DMS53 treated with DMSO at 0.1 percent for 48 hours (cell line): ENCODE data around the gene ACOXL.
A peak's percentile ranks its signal among the peaks of the same experiment; 100 is the strongest.

Source experiments
- DNase-seq: peaks from one replicate; lab custom pipeline; 2025; ENCODE audit not compliant: unreplicated experiment; lab: John Stamatoyannopoulos, UW

The ACOXL gene

DNA sequence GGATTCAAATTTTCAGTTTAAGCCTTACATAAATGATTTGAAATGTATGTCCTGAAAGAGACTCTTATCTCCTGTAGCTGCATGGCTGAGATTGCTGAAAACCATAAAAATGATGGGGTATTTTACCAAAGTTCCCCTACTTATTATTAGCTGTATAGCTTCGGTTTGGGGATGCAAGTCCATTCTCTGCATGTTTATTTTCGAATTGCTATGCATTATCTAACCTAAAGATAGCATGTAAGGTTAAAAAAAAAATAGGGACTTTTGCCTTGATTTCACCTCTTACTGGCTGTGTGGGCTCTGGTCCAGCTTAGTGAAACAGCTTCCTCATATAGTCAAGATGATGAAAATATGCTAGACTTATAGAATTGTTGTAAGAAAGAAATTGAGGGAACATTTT is 14.0 kb upstream of the ACOXL start:
- no peak for DNase-seq

- no peak for DNase-seq
Measured at GRCh38 chr2:110718990-110719389, 13.4 kb upstream of the ACOXL start.

DNA sequence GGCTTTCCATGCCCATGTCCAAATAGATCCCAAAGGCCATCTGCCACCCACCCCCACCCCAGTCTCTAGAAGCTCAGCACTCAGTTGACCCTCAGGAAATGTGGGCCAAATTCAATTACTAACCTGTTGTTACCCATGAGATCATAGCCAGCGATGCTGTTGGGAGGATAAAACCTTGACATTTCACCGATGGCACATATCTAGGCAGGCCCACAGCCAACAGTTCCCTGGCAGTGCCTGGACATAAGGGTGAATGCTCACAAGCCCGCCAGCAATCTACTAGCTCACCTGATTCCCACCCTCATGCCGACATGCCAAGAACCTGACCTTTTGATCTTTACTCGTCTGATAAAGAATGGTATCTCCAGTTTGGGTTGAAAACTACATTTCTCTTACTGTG is 11.8 kb upstream of the ACOXL start:
- no peak for DNase-seq

- DNase-seq: no peak
Measured at GRCh38 chr2:110724820-110725219, 7.6 kb upstream of the ACOXL start.

DNA sequence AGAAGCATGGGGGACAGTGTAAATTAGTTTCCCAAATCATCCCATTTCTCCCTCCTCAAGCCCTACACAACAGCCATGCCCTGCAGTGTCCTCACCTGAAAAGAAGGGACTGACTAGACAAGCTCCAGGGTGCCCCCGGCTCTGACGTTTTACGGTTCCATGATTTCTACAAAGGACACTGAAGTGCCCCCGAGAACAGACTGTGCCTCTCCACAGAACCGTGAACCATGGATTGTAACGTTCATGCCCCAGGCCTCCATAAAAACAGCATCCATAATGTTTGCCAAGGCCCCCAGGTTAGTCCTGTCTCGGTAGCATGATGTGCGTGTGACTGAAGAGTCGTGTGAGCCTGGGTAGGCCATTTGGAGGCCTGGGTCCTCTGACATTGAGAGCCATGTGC is 7.0 kb upstream of the ACOXL start:
- no peak for DNase-seq

DNA sequence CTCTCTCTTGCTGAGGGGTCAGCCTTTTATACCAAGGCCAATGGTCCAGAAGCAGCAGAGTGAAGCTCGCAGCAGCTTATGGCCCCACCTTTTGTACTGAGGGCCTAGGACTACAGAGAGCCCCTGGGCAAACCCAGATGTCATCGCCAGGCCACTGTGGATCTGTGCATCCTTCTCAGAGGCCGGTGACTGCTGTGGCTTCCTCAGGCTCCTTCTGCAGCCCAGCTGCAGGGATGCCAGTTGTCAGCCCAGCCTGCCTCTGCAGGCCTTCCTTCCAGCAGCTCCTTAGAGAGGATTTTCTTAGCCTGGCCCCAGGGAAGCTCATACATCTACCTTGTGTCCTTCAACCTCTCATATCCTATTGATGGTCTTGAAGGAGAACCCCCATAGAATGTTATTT is 6.5 kb upstream of the ACOXL start:
- DNase-seq: no peak

DNA sequence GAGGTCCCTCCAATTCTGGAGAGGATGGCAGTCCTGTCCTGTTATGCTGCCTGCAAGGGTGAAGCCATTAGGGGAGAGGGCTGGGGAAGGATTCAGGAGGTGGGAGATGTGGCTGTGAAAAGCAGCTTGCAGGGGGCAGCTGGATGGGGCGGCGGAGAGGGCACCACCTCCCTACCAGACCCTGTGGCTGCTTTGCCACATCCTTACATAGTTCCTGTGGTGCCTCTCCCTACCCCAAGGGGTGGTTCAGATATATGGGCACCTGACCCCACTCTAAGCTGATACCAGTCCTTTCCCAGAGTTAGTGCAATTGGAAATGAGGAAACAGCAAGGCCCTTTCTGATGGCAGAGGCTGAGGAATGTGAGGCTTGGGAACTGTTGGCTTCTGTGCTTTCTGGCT is 6.1 kb upstream of the ACOXL start:
- DNase-seq: no peak

GRCh38 chr2:110727923-110728322 is 4.5 kb upstream of the ACOXL start:
- DNase-seq: no peak

GRCh38 chr2:110729106-110729505 is 3.3 kb upstream of the ACOXL start:
- DNase-seq: no peak

- DNase-seq: no peak
Measured at GRCh38 chr2:110731064-110731463, 1.3 kb upstream of the ACOXL start.

- DNase-seq: no peak
Measured at GRCh38 chr2:110735366-110735765, 3.0 kb downstream of the ACOXL start.

DNA sequence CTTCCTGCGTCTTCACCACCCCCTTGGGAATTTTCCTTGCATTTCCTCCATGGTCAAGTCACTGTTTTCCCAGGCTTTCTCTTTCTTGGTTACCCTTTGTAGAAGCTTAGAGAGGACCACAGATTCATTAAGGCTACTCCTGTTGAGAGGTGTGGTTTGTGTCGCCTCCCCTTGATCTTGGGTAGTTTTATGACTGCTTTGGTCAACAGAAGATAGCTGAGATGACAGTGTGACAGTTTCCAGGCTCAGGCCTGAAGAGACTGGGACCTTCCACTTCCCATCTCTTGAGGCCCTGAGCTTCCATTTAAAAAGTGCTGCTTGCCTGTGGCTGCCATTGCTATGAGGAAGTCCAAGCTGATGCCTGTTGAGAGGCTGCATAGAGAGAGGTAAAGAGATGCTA is 5.4 kb downstream of the ACOXL start:
- DNase-seq: no peak

GRCh38 chr2:110740747-110741349 is 8.5 kb downstream of the ACOXL start:
- DNase-seq: no peak

- no peak for DNase-seq
Measured at GRCh38 chr2:110741491-110741980, 9.2 kb downstream of the ACOXL start.

GRCh38 chr2:110742412-110742811 is 10.0 kb downstream of the ACOXL start:
- DNase-seq: no peak

DNA sequence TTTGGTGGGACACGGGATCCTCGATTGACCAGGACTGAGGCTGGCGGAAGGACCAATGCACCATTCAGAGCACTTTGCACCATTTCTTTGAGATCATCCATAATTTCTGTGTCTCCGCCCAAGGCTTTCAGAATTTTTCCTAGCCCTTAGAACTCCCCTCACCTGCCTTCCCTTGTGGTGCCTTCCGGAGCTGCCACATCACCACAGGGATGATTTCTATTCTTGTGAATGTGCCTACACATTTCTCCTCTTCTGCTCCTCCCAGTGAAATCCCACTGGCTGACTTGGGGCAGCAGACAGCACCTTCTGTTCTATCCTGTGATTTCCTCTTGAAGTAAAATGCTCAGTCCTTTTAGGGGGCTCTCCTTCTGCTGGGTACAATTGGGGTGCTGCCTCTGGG is 11.2 kb downstream of the ACOXL start:
- DNase-seq: no peak

DNA sequence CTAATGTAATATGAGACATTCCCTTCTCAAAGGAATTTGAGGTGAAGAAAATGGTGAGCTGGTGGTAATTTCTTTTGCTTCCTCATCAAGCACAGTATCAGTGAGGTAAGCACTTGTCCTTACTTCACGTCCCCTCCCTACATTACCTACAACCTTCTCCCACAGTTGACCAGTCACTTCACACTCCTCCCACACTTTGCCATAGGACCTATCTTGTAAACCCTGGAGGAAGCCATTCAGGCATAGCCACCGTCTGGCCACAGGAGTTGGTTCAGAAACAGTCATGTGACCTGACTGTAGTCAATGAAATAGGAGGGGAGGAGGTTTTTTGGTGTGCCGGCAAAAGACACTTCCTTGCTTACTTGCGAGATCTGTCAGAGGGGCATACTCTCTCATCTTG is 12.1 kb downstream of the ACOXL start:
- DNase-seq: no peak

DNA sequence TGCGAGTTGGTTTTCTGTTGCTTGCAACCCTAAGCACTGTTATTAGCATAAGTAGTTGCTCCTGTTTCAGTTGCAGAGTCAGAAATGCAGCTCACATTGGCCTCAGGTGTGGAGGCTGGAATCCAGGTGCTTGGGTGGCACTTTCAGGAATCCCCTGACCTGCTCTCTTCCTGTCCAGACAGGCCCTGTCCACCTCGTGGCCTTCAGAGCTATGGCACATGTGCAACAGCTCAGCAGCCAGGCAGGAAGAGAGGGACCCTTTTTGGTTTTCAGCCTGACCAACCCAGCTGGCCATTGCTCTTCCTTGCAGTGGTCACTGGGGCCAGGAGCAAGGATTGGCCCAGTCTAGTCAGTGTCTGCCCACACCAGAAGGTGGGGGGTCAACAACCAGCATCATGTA is 12.7 kb downstream of the ACOXL start:
- DNase-seq: no peak

- DNase-seq: no peak
Measured at GRCh38 chr2:110746586-110747521, 14.5 kb downstream of the ACOXL start.

GRCh38 chr2:110747522-110748488 is 15.4 kb downstream of the ACOXL start:
- no peak for DNase-seq

DNA sequence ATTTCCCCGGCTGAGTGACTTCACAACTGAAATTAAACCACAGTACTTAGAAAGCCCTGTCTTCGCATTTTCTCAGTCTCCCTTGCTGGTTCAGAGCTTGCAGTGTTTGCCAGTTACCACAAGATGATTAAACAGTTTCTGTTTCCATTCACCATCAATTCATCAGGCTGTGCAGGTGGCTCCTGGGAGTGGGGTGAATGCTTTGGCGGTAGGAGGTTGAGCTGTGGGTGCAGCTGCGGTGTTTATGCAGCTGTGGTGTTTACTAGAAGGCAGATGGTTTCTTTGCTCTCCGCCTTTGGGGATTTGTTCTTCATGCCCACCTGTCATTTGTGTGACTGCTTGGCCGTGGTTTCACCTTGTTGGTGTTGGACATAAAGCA is 16.1 kb downstream of the ACOXL start:
- DNase-seq: peak; percentile 86
